Inflammatory macrophage treated with lipopolysaccharide for 1 hour (primary cell): ENCODE results near the gene ANKRD39.
"Not testable (repeated sequence)": the region's sequence is repeated elsewhere in the genome, so short reads cannot be mapped to it uniquely, and the experiment has no call there.

Source experiments
- DNase-seq, 2 donors: peaks; one replicate each; pipeline ENCODE4 v3.0.0-alpha.2; 2020 to 2022

The ANKRD39 gene

DNA sequence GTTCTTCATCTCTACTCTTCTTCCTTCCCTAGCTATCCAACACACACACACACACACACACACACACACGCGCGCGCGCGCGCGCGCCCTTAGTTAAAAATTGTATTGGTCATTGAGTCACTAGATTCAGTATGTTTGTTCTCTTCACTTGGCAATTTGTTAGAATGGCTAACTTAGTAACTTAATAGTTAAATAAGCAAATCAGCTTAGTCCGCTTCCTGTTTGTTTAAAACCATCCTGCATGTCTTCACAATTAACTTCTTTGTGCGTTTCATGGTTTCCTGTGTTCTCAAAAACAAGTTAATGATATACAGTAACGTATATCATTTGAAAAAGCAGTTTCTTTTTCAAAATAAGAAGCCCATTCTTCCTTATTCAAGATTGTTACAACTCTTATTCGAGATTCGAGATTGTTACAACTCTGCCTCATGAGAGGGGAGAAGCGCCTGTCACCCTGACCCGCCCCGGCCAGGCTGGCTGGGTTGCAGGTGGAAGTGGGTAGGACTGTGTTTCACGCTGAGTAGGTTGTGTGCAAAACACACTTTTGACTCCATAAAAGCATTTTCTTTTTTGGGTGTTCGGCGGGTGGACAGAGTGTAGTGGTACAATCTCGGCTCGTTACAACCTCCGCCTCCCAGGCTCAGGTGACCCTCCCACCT lies 51.2 kb downstream of the ANKRD39 start:
- no peak for DNase-seq

DNA sequence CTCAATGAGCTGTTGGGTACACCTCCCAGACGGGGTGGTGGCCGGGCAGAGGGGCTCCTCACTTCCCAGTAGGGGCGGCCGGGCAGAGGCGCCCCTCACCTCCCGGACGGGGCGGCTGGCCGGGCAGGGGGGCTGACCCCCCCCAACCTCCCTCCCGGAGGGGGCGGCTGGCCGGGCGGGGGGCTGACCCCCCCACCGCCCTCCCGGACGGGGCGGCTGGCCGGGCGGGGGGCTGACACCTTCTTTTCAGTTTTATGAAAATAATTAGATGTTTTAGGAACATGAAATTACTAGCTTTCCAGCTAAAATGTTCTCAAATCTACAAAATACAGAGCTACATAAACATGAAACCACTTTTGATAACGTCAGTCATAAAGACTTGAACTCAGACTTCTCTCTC lies 51.9 kb downstream of the ANKRD39 start:
- DNase-seq: not testable (repeated sequence)

DNA sequence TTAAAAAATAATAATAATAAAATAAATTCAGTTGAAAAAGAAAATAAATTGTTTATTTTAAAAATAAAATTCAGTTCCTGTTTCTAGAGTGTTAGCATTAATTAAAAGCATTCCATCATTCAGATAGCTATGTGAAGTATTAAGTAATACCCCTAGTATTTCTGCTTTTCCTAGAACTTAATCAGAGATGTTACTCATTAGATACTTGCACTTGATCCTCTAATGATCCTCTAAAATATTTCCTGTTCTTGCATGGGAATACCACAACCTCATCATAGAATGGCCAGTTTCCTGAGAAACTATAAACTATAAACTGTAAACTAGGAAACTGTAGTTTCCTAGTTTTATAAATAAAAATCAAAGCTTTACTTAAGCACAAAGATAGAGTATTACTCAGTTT lies 52.8 kb downstream of the ANKRD39 start:
- DNase-seq: peak; percentile 26 to 28

DNA sequence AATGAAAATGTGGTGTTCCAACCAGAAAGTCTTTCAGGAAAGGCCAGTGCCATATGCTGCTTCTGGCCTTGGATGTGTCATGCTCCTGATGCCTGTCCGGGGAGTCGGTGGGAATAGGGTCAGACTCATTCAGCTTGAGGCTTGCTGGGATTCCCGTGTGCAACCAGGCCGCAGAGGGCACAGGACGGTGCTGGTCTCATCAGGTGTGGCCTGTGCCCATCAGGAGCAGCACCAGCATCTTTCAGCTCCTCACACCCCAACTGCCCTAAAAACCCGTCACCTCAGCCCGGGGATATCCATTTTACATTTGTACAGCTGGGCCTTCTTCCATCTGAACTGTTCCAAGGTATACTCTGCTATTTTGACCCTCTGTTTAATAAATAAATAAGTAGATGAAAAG lies 55.1 kb downstream of the ANKRD39 start:
- no peak for DNase-seq

DNA sequence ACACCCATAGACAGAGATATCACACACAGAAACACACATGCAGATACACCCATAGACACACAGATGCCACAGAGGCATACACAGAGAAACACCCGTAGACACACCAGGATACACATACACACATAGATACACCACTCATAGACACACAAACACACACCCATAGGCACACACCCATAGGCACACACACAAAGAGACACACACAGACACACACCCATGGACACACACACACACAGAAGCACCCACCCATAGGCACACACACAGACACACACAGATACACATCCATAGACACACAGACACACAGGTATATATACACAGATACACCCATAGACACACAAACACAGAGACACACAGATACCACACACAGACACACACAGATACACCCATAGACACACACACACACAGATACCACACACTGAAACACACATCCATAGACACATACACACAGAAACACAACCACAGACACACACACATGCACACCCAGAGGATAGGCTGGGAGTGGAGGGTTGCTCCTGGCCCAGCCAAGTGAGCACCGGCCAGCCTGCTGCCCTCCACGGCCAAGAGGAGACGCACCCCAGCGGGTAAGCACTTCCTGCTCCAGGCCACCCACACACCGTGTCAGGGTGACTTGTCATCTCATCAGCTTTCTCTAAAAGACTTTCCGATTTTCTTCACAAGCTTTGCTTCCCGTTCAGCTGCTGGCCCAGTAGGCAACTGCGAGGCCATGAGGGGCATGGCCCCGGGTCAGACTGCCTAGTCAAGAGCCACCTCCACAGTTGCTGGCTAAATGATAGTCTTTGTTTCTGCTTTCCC lies 55.8 kb downstream of the ANKRD39 start:
- peak; percentile 86 to 92 for DNase-seq

DNA sequence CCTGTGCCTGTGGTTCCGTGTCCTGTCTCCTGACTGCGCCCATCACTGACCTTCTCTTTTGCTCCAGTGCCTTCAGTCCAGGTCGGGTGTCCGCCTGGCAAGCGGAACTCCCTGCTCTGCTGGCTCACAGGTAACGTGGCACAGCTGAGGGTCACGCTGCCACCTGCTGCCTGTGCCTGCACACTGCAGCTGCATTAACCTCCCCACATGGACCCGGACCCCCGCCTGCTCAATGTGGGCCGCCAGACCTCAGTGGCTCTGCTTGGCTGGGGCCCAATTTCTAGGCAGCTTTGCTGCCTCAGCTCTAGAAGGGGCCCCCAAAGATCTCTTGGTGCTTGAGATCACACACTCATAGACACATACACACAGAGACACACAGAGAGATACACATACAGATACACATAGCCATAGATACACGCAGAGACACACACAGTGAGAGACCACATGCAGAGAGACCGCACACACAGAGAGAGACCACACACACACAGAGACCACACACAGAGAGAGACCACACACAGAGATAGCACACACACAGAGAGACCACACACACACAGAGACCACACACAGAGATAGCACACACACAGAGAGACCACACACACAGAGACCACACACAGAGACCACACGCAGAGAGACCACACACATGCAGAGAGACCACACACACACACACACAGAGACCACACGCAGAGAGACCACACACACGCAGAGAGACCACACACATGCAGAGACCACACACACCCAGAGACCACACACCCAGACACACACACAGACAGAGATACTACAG lies 56.6 kb downstream of the ANKRD39 start:
- peak in 1 of 2 donors; percentile 22 for DNase-seq

DNA sequence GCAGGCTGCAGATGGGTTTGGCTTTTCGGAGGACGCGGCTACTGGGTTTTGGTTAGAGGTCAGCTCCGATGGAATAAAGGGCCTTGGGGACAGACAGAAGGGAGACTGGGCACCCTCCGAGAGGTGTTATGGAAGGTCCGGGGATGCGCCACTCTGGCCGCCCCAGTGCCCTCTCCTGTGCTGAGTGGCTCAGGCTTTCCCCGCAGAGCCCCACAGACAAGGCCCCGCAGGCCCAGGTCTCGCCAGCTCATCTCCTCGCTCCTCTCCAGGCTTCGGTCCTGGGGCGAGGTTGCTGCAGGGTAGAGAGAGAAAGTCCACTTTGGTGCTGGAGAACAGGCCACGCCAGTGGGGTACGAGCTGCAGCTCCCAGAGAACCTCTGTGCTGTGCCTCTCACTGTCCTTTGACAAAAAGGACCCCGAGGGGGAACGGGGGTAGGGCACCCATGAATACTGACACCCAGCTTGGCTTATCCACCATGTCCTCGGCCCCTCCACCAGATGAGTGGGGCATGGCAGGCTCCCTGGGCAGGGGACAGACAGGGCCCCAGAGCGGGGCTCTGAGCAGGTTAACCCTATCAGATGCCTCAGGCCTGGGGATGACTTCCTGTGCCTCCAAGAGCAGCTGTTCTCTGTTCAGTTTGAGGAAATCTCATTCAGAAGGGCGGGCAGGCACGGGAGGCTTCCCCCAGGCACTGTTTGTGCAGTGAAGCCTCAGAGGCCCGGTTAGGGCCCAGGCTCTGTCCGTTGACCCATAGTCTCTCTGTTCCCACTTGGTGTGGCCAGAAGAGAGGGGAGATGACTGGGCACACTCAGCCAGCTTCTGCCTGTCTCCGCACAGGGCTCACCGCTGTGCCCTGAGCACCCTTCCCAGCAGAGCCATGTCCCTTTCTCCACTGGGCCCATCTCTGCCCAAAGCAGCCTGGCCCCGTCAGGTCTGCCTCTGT lies 57.5 kb downstream of the ANKRD39 start:
- DNase-seq: no peak

DNA sequence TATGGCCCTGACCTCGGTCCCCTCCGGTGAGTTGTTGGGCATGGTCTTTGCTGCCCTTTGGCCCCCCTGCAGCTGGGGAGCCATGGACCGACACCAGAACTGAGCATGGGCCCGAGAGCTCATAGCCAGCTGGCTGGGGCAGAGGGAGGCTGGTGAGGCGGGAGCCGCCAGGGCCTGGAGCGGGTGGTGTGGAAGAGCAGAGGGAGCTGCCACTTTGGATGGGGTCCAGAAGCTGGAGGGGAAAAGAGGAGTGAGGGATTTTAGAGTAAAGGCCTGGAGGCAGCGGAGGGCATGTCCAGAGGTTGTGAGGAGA lies 58.2 kb downstream of the ANKRD39 start:
- no peak for DNase-seq

DNA sequence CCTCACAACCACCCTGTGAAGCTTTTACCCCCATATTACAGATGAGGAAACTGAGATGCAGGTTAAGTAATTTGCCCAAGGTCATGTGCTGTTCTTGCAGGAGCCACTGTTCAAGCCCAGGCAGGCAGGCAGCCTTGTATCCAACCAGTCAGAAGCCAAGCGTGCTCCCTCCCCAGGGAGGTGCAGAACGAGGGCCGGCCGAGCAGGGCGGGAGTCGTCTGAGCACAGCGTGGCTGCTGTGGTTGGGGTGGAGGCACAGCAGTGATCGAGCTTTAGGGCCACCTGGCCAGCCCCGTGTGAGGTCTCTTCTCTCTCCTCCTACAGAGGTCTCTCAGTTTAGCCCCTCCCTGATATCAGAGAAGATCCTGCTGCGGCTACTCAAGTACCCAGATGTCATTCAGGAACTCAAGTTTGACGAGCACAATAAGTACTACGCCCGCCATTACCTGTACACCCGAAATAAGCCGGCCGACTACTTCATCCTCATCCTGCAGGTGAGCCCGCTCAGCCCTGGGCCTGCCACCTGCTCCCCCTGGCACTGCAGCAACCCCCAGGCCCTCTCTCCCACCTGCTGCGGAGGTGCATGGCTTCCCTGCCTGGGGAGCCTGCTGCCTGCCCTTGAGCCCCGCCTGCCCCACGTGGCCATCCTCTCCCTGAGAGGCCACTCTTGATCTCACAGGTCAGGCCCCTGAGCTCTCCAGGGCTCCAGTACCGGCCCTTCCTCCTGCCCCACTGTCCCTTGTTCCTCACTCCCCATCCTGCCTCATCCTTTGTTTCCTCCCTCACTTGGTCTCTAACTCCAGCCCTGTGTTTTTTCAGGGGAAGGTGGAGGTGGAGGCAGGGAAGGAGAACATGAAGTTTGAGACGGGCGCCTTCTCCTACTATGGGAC lies 58.8 kb downstream of the ANKRD39 start:
- no peak for DNase-seq
